GM21737 (cell line): ENCODE measurements around the gene DDX39B.
"Not testable (repeated sequence)": the region's sequence is repeated elsewhere in the genome, so short reads cannot be mapped to it uniquely, and the experiment has no call there.

Experiments used
- ATAC-seq: cut with Tn5 transposase; IDR thresholded peaks from one replicate; pipeline ENCODE4 v1.9.1; 2021; ENCODE audit warnings: mild to moderate bottlenecking, moderate library complexity; ENCODE audit not compliant: unreplicated experiment

The DDX39B gene

DNA sequence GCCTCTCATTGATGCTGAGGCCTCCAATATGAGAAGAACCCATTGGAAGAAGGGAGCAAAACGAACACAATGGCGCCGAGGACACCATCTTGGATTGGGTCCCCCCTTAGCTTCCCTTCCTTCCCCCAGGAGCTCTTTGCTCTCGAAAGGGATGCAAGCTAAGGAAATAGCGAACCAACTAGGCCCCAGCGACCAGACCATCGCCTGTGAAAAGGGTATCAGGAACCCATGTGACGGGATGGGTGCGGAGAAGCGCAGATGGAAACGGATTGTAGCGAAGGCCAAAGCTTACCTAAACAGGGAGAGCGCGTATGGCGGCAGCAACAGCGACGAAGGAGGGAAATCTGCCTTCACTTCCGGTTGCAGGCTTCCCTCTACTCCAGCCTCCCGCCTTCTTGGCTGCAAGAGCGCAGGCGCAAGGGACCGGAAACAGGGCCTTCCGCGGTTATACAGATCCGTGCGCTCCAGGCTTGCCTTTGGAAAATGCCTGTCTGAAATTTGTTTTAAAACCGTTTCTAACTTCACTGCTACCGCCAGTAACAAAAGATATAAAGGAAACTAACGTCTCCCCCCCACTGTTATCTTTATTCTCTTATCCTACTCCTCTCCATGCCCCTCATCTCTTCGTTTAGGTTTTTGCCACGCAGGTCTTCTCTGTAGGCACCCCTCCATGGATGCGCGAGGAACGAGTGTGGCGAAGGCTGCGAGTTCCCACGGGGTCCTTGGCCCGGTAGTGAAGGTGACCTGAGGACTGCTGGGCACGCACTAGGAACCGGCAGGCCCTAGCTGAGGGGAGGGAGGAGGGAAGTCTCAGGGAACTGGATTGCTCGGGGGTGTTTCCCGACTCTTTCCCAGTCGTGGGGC, at the start of gene DDX39B:
TSS of gene DDX39B (minus strand) at position 346 of the 864 bp plus-strand sequence. CDS start 1,471 bp downstream, outside the sequence.
- peak; percentile 62 for ATAC-seq

DNA sequence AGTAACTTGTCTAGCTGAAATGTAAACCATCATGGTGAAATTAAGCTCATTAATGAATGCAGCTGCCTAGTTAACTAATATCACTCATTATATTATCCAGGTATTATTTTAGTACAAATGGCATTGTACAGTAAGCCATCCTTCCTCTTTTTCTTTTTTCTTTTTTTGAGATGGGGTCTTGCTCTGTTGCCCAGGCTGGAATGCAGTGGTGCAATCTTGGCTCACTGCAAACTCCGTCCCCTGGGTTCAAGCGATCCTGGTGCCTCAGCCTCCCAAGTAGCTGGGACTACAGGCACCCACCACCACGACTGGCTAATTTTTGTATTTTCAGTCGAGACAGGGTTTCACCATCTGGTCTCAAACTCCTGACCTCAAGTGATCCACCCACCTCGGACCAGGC, 48.9 kb upstream of the DDX39B start:
- ATAC-seq = not testable (repeated sequence)

DNA sequence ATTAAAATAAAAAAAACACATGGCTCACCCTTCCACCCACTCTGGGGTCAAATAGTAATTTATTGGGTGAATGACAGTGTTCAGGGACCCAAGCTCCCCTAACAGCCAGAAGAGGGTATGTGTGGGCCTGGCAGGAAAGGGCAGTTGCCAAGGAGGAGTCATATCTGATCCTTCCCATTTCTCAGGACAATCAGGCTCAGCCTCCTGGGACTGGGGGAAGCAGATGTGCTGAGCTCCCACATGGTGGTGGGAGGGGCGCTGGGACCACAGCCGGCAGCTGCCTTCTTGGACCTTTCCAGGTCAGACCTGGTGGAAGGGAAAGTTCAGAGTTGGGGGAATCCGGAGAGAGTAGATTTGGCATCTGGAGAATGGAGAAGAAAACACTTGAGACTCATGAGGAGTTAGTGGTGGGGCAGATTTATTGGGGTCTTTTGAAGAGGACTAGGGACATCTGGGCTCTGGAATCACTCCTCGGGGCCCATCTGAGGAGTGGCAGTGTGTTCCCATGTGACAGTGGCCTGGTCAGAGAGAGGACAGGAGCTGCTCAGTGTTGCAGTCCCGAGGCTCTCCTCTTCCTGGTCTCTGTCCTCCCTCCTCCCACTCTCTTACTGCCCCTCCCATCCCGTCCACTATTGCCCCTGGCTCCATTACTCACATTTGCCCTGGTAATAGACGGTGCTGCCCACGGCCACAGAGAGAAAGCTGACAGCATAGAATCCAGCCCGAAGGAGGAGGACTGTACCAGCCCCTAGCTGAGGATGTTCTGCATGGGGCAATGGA, 47.3 kb upstream of the DDX39B start:
- no peak for ATAC-seq

DNA sequence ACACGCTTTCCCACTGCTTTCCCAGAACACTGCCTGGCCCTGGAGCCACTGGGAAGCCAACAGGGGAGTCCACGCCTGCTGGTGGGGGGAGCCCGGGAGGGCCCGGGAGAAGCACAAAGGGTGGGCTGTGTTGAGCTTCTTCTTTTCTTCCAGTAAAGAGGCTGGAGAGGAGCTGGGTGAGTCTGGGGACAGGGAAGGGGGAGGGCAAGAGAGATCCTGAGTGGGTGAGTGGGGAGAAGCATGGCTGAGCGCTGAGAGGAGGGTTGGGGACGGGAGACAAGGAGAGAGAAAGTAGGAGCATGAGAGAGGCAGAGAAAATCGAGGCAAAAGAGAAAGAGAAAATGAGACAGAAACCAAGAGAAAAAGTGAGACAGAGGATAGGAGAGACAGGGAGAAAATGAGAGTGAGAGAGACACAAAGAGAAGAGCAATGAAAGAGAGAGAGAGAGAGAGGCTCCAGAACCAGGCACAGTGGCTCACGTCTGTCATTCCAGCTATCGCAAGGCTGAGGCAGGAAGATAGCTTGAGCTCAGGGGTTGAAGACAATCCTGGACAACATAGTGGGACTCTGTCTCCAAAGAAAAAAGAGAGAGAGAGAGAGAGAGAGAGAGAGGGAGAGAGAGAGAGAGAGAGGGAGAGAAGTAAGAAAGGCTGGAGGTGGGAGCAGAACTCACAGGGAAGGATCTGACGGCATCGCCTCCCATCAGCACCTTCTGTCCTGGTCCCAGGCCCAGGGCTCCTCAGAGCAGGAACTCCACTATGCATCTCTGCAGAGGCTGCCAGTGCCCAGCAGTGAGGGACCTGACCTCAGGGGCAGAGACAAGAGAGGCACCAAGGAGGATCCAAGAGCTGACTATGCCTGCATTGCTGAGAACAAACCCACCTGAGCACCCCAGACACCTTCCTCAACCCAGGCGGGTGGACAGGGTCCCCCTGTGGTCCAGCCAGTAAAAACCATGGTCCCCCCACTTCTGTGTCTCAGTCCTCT, 46.3 kb upstream of the DDX39B start:
- no peak for ATAC-seq

DNA sequence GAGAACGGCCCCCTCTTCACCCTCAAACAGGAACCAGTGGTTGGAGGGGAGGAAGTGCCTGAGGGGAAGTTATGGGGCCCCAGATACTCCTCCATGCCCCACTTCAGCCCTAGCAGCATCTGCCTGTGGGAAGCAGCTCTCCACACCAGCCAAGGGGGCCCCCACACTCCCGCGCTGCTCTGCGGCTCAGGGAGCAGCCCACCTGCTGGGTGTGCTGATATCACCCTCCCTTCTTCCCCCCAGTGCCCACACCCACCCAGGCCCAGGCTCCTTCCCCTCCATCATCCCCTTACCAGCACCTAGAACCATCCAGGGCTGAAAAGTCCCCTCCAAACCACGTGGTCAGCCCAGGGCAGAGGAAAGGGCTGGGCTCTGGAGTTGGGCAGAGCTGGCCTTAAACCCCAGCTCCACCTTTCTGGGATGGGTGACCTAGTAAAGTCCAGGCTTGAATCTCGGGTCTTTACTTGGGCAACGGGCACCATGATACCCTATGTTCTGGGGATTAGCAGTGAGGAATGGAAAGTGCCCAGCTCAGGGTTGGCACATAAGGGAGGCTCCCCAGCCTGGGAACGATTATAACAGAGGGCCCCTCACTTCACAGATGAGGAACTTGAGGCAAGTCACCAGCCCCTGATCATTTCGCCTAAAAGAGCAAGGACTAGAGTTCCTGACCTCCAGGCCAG, 44.9 kb upstream of the DDX39B start:
- no peak for ATAC-seq

DNA sequence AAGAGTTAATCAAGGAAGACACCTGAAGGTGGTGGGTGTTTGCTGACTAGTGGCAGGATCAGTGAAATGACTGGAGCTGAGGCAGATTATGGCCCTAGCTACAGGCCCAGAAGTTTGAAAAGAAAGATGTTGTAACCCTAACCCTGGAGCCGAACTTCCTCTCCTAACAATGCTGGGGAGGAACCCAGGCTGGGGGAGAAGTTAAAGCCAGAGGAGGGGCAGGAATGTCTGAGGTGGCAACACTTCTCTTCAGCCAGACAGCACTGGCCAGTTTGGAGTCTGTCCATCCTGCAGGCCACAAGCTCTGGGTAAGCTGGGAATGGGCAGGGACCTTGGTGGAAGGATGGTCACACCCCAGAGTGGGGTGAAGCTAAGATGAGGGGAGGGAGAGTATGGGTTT, 44.2 kb upstream of the DDX39B start, which contains the start of gene LST1:
TSS of gene LST1 (plus strand) at position 270 of the 400 bp plus-strand sequence. CDS start 1,023 bp downstream, outside the sequence.
- no peak for ATAC-seq

DNA sequence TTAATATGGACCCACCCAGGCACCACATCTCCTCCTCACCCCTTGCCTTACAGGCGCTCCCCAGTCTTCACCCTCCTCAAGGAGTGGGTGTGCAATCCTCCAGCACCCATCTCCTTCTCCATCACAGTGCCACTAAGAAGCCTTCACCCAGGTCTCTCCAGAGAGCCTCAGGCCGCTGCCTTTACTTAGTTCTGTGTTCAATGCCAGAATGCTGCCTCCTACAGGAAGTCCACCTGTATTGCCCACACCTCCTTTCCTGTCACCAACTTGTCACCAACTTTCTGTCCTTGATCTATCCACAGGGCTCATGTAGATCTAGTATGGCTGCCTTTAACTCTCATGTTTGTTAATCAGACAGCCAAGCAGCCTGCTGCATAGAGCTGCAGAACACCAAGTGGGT, 43.7 kb upstream of the DDX39B start:
- ATAC-seq = no peak

DNA sequence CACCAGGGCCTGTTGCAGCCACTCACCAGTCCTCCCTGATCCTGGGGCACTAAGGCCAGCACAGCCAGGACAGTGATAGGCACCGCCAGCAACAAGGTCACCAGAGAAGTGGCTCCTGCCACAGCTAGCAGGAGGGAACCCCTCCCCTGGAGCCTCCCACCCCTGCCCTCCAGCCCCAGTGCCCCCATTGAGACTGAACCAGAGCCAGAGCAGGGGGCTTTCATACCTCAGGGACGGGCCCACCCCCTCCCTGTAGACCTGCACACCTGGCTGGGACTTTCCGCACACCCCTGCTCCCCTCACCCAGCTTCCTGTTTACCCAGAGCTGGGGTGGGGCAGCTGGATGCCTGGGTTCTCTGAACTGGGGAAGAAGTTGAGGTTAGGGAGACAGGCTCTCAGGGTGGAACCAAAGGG, 40.4 kb upstream of the DDX39B start, which contains the start of gene LTB:
TSS of gene LTB (minus strand) at position 195 of the 414 bp plus-strand sequence. CDS start at position 188, 7 bp downstream.
- no peak for ATAC-seq

DNA sequence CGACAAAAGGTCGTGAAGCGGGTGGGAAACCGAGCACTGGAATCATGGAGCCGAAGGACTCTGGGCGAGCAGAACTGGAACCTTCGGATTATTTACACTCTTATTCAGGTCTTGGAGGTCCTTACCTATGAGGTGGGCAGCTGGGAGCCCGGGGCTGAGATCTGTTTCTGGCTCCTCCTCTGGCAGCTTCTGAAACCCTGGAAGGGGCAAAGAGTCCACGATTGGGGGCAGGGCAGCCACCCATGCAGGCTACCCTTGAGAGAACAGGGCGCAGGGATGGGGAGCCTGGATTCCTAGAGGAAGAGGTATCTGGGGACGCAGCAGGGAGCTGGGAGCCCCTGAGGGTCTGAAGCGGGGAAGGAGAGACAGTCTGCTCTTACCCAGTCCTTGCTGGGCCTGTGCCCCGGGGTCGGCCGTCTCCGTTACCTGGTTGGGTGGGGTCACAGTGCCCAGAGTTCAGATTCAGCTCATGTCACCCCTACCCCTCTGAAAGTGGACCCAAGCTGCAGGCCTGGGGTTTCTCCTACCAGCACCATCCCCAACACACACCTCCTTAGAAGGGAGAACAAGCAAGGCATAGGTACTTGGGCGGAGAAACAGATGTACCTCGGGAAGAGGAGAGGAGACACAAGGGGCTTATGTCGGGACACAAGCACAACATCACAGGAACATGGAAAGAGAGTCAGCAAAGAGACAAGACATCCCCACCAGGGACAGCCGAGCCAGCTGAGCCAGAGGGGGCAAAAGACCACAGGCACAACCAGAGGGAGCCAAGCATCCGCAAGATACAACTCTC, 39.8 kb upstream of the DDX39B start:
- ATAC-seq = no peak

DNA sequence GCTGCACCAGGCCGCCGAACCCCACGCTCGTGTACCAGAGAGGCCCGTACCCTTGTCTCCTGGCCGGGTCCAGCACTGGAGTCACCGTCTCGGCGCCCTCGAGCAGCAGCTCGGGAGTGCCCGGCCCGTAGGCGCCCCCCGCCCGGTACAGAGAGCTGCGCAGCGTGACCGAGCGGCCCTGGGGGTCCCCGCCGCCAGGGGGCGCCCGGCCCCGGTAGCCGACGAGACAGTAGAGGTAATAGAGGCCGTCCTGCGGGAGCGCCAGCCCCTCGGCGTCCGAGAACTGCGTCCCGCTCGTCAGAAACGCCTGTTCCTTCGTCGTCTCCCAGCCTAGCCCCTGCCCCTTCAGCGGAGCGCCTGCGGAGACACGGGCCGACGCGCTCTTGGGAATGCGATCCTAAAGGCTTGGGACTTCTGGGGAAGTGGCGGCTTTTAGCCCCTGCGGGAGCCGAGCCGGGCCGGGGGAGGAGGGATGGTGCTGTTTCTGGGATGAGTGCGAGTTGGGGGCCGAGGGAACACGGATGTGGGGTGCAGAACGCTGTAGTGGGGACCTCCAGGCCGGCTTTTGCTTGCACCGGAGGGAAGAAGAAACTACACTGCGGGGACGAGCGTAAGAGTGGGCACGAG, 39.1 kb upstream of the DDX39B start:
- peak; percentile 54 for ATAC-seq

DNA sequence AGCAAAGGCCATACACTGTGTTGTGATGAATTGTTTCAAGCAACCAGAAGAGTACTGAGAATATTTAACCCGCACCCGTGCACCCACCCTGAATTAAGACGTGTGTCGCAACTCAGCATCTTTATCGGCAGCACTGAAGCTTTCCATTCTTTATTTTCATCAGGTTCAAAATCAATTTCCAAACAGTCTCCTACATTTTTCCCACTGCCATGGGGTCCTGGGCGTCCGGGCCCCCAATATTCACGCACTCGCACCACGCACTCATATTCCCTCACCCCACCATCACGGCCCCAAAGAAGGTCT, 38.6 kb upstream of the DDX39B start:
- ATAC-seq = no peak

DNA sequence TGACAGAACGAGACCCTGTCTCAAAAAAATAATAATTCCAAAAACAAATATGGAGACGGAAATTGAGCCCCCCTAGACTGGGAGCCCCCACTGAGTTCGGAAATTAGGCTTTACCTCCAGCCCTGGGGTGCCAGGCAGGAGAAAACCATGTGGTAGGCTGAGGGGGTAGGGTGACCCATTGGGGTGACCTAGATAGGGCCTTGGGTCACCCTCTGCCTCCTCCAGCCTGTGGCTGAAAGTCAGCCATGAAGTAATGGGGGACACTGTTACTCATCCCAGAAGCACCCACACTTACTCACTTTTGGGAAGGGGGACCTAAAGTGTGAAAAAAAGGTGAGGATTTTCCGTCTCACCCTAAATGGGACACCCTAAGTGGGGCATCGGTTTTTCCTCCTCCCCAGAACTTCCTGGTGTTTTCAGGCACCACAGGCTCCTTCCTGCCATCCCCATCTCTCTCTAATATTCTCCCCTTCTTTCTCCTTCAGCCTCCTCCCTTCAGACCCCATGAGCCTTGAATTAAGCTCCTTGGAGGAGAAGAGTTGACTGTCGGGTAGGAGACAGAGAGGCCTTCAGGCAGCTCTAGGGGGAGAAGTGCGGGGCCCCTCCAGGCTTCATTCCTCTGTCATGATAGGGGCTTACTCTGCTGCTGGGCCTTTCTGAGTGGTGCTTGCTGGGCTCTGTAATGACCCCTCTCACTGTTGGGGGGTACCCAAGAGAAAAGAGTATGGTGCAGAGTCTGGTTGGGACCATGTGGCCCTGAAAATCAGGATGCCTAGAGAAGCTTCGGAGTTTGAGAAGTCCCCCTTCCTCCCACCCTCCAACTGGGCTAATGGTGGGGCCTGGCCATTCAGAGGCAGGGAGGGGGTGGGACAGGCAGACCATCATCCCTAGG, 38.0 kb upstream of the DDX39B start:
- no peak for ATAC-seq

DNA sequence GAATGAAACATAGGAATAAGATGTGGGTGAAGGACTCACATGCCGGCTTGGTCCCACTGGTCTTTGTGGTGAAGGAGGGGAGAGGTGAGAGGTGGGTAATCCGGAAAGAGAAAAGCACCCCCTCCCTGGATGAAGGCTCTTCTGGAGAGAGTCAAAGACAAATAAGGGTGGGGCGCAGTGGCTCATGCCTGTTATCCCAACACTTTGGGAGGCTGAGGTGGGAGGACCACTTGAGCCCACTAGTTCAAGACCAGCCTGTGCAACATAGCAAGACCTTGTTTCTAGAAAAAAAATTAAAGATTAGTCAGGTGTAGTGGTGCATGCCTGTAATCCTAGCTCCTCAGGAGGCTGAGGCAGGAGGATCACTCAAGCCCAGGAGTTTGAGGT, 37.3 kb upstream of the DDX39B start:
- ATAC-seq = no peak

DNA sequence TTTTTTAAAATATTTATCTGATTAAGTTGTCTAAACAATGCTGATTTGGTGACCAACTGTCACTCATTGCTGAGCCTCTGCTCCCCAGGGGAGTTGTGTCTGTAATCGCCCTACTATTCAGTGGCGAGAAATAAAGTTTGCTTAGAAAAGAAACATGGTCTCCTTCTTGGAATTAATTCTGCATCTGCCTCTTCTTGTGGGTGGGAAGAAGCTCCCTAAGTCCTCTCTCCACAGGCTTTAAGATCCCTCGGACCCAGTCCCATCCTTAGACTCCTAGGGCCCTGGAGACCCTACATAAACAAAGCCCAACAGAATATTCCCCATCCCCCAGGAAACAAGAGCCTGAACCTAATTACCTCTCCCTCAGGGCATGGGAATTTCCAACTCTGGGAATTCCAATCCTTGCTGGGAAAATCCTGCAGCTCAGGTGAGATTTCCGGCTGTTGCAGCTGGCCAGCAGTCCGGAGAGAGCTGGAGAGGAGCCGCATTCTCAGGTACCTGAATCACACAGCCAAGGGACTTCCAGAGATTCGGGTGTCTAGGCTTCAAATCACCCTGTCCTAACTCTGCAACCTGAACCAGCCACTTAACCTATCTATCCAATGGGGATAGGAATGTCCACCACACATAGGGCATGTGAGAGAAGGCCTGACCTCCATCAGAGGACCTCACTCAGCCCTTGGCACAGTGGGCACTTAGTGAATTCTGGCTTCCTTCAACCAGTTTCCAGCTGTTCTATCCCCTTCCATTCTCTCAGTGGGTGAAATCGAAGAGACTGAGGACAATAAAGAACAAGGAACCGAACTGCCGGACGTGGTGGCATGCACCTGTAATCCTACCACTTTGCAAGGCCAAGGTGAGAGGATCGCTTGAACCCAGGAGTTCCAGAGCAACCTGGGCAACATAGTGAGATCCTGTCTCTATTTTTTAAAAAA, 36.6 kb upstream of the DDX39B start:
- ATAC-seq = no peak

DNA sequence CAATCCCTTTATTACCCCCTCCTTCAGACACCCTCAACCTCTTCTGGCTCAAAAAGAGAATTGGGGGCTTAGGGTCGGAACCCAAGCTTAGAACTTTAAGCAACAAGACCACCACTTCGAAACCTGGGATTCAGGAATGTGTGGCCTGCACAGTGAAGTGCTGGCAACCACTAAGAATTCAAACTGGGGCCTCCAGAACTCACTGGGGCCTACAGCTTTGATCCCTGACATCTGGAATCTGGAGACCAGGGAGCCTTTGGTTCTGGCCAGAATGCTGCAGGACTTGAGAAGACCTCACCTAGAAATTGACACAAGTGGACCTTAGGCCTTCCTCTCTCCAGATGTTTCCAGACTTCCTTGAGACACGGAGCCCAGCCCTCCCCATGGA, 35.8 kb upstream of the DDX39B start:
- ATAC-seq = no peak

DNA sequence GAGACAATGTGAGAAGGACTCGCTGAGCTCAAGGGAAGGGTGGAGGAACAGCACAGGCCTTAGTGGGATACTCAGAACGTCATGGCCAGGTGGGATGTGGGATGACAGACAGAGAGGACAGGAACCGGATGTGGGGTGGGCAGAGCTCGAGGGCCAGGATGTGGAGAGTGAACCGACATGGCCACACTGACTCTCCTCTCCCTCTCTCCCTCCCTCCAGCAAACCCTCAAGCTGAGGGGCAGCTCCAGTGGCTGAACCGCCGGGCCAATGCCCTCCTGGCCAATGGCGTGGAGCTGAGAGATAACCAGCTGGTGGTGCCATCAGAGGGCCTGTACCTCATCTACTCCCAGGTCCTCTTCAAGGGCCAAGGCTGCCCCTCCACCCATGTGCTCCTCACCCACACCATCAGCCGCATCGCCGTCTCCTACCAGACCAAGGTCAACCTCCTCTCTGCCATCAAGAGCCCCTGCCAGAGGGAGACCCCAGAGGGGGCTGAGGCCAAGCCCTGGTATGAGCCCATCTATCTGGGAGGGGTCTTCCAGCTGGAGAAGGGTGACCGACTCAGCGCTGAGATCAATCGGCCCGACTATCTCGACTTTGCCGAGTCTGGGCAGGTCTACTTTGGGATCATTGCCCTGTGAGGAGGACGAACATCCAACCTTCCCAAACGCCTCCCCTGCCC, 35.2 kb upstream of the DDX39B start:
- no peak for ATAC-seq
